H9 (cell line): ENCODE measurements around the gene FAM9C. TPM values are rescaled to one million over a fixed set of nuclear protein-coding genes. Genes with fewer than 3 reads are reported as not detected.
"Not testable (repeated sequence)": the region's sequence is repeated elsewhere in the genome, so short reads cannot be mapped to it uniquely, and the experiment has no call there.

Source experiments
- DNase-seq: peaks from one replicate; pipeline ENCODE4 v3.0.0-alpha.2; 2017
- H2AFZ ChIP-seq: one replicate; pipeline ENCODE4 v1.6.1; 2013; ENCODE audit warnings: mild to moderate bottlenecking, low read length, control low read depth, moderate library complexity
- H2AK5ac ChIP-seq: 2 replicates; pipeline ENCODE4 v1.6.1; 2013; ENCODE audit warnings: low read length, control low read depth, mixed read lengths; ENCODE audit not compliant: insufficient read length
- H2BK120ac ChIP-seq: one replicate; pipeline ENCODE4 v1.6.1; 2013; ENCODE audit warnings: low read depth, mild to moderate bottlenecking, low read length, control low read depth, inconsistent platforms; ENCODE audit not compliant: poor library complexity, severe bottlenecking
- H2BK12ac ChIP-seq: 2 replicates; pipeline ENCODE4 v1.6.1; 2013; ENCODE audit warnings: low read length, control low read depth, mixed read lengths, low read depth; ENCODE audit not compliant: insufficient read length
- H2BK15ac ChIP-seq: 2 replicates; pipeline ENCODE4 v1.6.1; 2013; ENCODE audit warnings: low read depth, low read length, control low read depth
- H2BK20ac ChIP-seq: one replicate; pipeline ENCODE4 v1.6.1; 2013; ENCODE audit warnings: low read depth, mild to moderate bottlenecking, low read length, control low read depth, inconsistent platforms; ENCODE audit not compliant: poor library complexity, severe bottlenecking
- H2BK5ac ChIP-seq: 2 replicates; pipeline ENCODE4 v1.6.1; 2013; ENCODE audit warnings: low read length, control low read depth, mixed read lengths; ENCODE audit not compliant: insufficient read length
- H3K14ac ChIP-seq: 2 replicates; pipeline ENCODE4 v1.6.1; 2013; ENCODE audit warnings: low read length, control low read depth; ENCODE audit not compliant: insufficient read depth
- H3K18ac ChIP-seq: 2 replicates; pipeline ENCODE4 v1.6.1; 2013; ENCODE audit warnings: low read depth, mild to moderate bottlenecking, mixed read lengths, low read length, control low read depth; ENCODE audit not compliant: insufficient read length
- H3K23ac ChIP-seq: 2 replicates; pipeline ENCODE4 v1.6.1; 2013; ENCODE audit warnings: low read length, control low read depth, mixed read lengths, low read depth; ENCODE audit not compliant: insufficient read length
- H3K23me2 ChIP-seq: 2 replicates; pipeline ENCODE4 v1.6.1; 2013; ENCODE audit warnings: low read depth, mild to moderate bottlenecking, mixed read lengths, low read length, control low read depth; ENCODE audit not compliant: insufficient read length, poor library complexity, severe bottlenecking
- H3K27ac ChIP-seq: 2 replicates; pipeline ENCODE4 v1.5.1; 2013; ENCODE audit warnings: low read length, control low read depth, mixed read lengths, low read depth; ENCODE audit not compliant: insufficient read length
- H3K27me3 ChIP-seq: 2 replicates; pipeline ENCODE4 v1.6.1; 2013; ENCODE audit warnings: low read length, control low read depth, inconsistent platforms; ENCODE audit not compliant: insufficient read depth
- H3K4ac ChIP-seq: 2 replicates; pipeline ENCODE4 v1.6.1; 2013; ENCODE audit warnings: low read depth, mild to moderate bottlenecking, control low read depth, inconsistent platforms, low read length, moderate library complexity
- H3K4me1 ChIP-seq: 2 replicates; pipeline ENCODE4 v1.6.1; 2013; ENCODE audit warnings: low read length, control low read depth, inconsistent platforms; ENCODE audit not compliant: insufficient read depth
- H3K4me2 ChIP-seq: 2 replicates; pipeline ENCODE4 v1.6.1; 2013; ENCODE audit warnings: low read length, control low read depth, mixed read lengths; ENCODE audit not compliant: insufficient read length, insufficient read depth
- H3K56ac ChIP-seq: 2 replicates; pipeline ENCODE4 v1.6.1; 2013; ENCODE audit warnings: low read depth, mild to moderate bottlenecking, mixed read lengths, low read length, control low read depth; ENCODE audit not compliant: insufficient read length
- H3K79me1 ChIP-seq: 2 replicates; pipeline ENCODE4 v1.6.1; 2013; ENCODE audit warnings: low read depth, mild to moderate bottlenecking, moderate library complexity, low read length, control low read depth, inconsistent platforms; ENCODE audit not compliant: insufficient read depth, poor library complexity, severe bottlenecking
- H3K79me2 ChIP-seq: 2 replicates; pipeline ENCODE4 v1.6.1; 2013; ENCODE audit warnings: low read length, control low read depth, inconsistent platforms; ENCODE audit not compliant: insufficient read depth
- H3K9ac ChIP-seq: 2 replicates; pipeline ENCODE4 v1.6.1; 2013; ENCODE audit warnings: low read length, control low read depth, mixed read lengths; ENCODE audit not compliant: insufficient read length; ENCODE audit errors: extremely low read depth
- H3K9me3 ChIP-seq: one replicate; pipeline ENCODE4 v1.6.1; 2013; ENCODE audit warnings: low read depth, low read length, inconsistent platforms; ENCODE audit not compliant: control insufficient read depth
- H3T11ph ChIP-seq: one replicate; pipeline ENCODE4 v1.6.1; 2013; ENCODE audit warnings: mild to moderate bottlenecking, low read length, control low read depth, inconsistent platforms
- H4K20me1 ChIP-seq: one replicate; pipeline ENCODE4 v1.6.1; 2013; ENCODE audit not compliant: control insufficient read depth, insufficient read length, insufficient read depth
- H4K5ac ChIP-seq: 2 replicates; pipeline ENCODE4 v1.6.1; 2013; ENCODE audit warnings: low read depth, mild to moderate bottlenecking, mixed read lengths, low read length, control low read depth; ENCODE audit not compliant: insufficient read length
- H4K8ac ChIP-seq: replicated peaks from 2 replicates; pipeline ENCODE4 v1.6.1; 2013; ENCODE audit warnings: low read length, control low read depth, mixed read lengths, low read depth; ENCODE audit not compliant: insufficient read length
- H4K91ac ChIP-seq: 2 replicates; pipeline ENCODE4 v1.6.1; 2013; ENCODE audit warnings: low read depth, mild to moderate bottlenecking, moderate library complexity, mixed read lengths, low read length, control low read depth; ENCODE audit not compliant: insufficient read length
- H3K27ac Mint-ChIP-seq, 3 experiments: 2 replicates in 2 of 3; 3 replicates in 1 of 3; pipeline ENCODE4 v1.8.0; 2020 to 2021; ENCODE audit warnings: mixed read lengths in 3 of 3, mild to moderate bottlenecking in 1 of 3, moderate library complexity in 1 of 3
- H3K27me3 Mint-ChIP-seq: 2 replicates; pipeline ENCODE4 v1.8.0; 2021; ENCODE audit warnings: low read depth, mild to moderate bottlenecking, moderate library complexity, mixed read lengths
- H3K36me3 Mint-ChIP-seq, 3 experiments: 2 replicates in 2 of 3; 3 replicates in 1 of 3; pipeline ENCODE4 v1.8.0; 2020 to 2021; ENCODE audit warnings: low read depth in 3 of 3, mixed read lengths in 3 of 3; ENCODE audit not compliant: insufficient read depth in 1 of 3
- H3K4me1 Mint-ChIP-seq, 2 experiments: 2 replicates each; pipeline ENCODE4 v1.8.0; 2020; ENCODE audit warnings: mixed read lengths in 2 of 2
- H3K4me3 Mint-ChIP-seq, 2 experiments: 2 replicates in 1 of 2; 3 replicates in 1 of 2; pipeline ENCODE4 v1.8.0; 2020 to 2021; ENCODE audit warnings: mild to moderate bottlenecking in 2 of 2, mixed read lengths in 2 of 2, moderate library complexity in 1 of 2
- H3K9me3 Mint-ChIP-seq, 2 experiments: 2 replicates in 1 of 2; 3 replicates in 1 of 2; pipeline ENCODE4 v1.8.0; 2020; ENCODE audit warnings: mild to moderate bottlenecking in 2 of 2, mixed read lengths in 2 of 2, moderate library complexity in 1 of 2
- CTCF ChIP-seq: fragments of 200-600 bp; sonication (generic); conservative IDR thresholded peaks from 3 replicates; pipeline ENCODE4 v1.8.0; 2021; ENCODE audit warnings: antibody characterized with exemption, mild to moderate bottlenecking
- WGBS: extraction: QIAGEN DNeasy Blood & Tissue Kit; methylation state at CpG from one replicate; pipeline ENCODE4 v1.1.7; 2013; ENCODE audit warnings: missing lambda C conversion rate, low lambda C conversion rate, mixed read lengths; ENCODE audit not compliant: insufficient read length; ENCODE audit errors: extremely low coverage; 5-methylcytosine and 5-hydroxymethylcytosine counted together
- total RNA-seq: library from RNA; stranded (reverse); gene quantifications from 2 replicates; pipeline ENCODE4 v1.2.1, GENCODE V29; 2021

FAM9C gene
- total RNA-seq, 1 experiment from 2014 or later: not detected

- no peak overlapping the region for H2BK120ac ChIP-seq
- no CpG with 5 or more reads among the region's 2 CpGs for WGBS
- no peaks in the 10 kb centered on the region for H3K79me2 ChIP-seq
- Mint-ChIP-seq H3K4me3 (no peak overlapping the region), H3K36me3 (peaks cover 27 to 47% (median 35%) of the 10 kb centered on the region in 3 experiments), H3K27me3 (peaks cover 8% of the 10 kb centered on the region), H3K4me1 (no peaks in the 10 kb centered on the region), H3K9me3 (peaks cover 78% of the 10 kb centered on the region in 2 experiments), H3K27ac (no peak overlapping the region)
- H3K4me1 ChIP-seq: no peaks in the 10 kb centered on the region
- H3K27me3 ChIP-seq: no peaks in the 10 kb centered on the region
- H4K91ac ChIP-seq: no peak overlapping the region
- H3K4ac ChIP-seq: no peak overlapping the region
- no peak overlapping the region for H2AK5ac ChIP-seq
- H2BK5ac ChIP-seq: no peak overlapping the region
- no peak overlapping the region for H2BK20ac ChIP-seq
- TF ChIP-seq CTCF: no peak
- no peak overlapping the region for H3K14ac ChIP-seq
- no peaks in the 10 kb centered on the region for H3K23me2 ChIP-seq
- no peak overlapping the region for H4K8ac ChIP-seq
- H2AFZ ChIP-seq: no peak overlapping the region
- H3K4me2 ChIP-seq: no peak overlapping the region
- H2BK12ac ChIP-seq: no peak overlapping the region
- H3K23ac ChIP-seq: no peak overlapping the region
- H3T11ph ChIP-seq: no peak overlapping the region
- H3K18ac ChIP-seq: no peak overlapping the region
- H4K5ac ChIP-seq: no peak overlapping the region
- H3K9me3 ChIP-seq: peaks cover 13% of the 10 kb centered on the region
- H4K20me1 ChIP-seq: no peaks in the 10 kb centered on the region
- no peak for DNase-seq
- H3K27ac ChIP-seq: no peak overlapping the region
- H2BK15ac ChIP-seq: no peak overlapping the region
- H3K79me1 ChIP-seq: no peaks in the 10 kb centered on the region
- H3K56ac ChIP-seq: no peak overlapping the region
- H3K9ac ChIP-seq: no peak overlapping the region
Observed at GRCh38 chrX:13064599-13065143, 20.3 kb upstream of the FAM9C start.

GRCh38 chrX:13063124-13063523 is 18.7 kb upstream of the FAM9C start:
- not testable (repeated sequence) for H3K23ac ChIP-seq, H3K9ac ChIP-seq, H3K4me2 ChIP-seq, H4K91ac ChIP-seq, H3K18ac ChIP-seq, H3K56ac ChIP-seq, H3K4ac ChIP-seq, DNase-seq, H4K20me1 ChIP-seq, H3K79me2 ChIP-seq, H3K27ac Mint-ChIP-seq, H2BK20ac ChIP-seq, H3T11ph ChIP-seq, H2AFZ ChIP-seq, H3K79me1 ChIP-seq, H3K4me1 ChIP-seq, H3K4me1 Mint-ChIP-seq, H2AK5ac ChIP-seq, H2BK5ac ChIP-seq, H2BK120ac ChIP-seq, H3K27me3 ChIP-seq, H2BK15ac ChIP-seq, H2BK12ac ChIP-seq, H3K14ac ChIP-seq, H3K27me3 Mint-ChIP-seq, H3K27ac ChIP-seq, H4K5ac ChIP-seq, H4K8ac ChIP-seq, H3K23me2 ChIP-seq, H3K4me3 Mint-ChIP-seq
- peaks cover 20 to 36% (median 31%) of the 10 kb centered on the region in 3 experiments for H3K36me3 Mint-ChIP-seq
- WGBS: no CpG with 5 or more reads among the region's 2 CpGs
- H3K9me3 ChIP-seq: peaks cover 14% of the 10 kb centered on the region
- H3K9me3 Mint-ChIP-seq: peaks cover 73 to 76% of the 10 kb centered on the region in 2 experiments
